ENCODE measurements around the gene CAMTA1.

CAMTA1 gene

GRCh38 chr1:6969106-6969505 lies 183.9 kb downstream of the CAMTA1 start:
- in situ Hi-C loops (cut with MboI; ENCODE audit: low sequenced_read_pairs, unreplicated experiment) = no loop called here
- TF ChIP-seq CTCF (IDR thresholded peaks at IDR 0.05; ENCODE audit: borderline replicate concordance, control extremely low read depth, extremely low read depth, insufficient read depth, missing control alignments) = no peak
- no peak for DNase-seq (ENCODE audit: low spot score)

GRCh38 chr1:6969762-6970161 lies 184.5 kb downstream of the CAMTA1 start:
- TF ChIP-seq CTCF (IDR thresholded peaks at IDR 0.05; ENCODE audit: borderline replicate concordance, control extremely low read depth, extremely low read depth, insufficient read depth, missing control alignments) = no peak
- in situ Hi-C loops (cut with MboI; ENCODE audit: low sequenced_read_pairs, unreplicated experiment) = no loop called here
- no peak for DNase-seq (ENCODE audit: low spot score)

- no peak for DNase-seq (ENCODE audit: low spot score)
- in situ Hi-C loops (cut with MboI; ENCODE audit: low sequenced_read_pairs, unreplicated experiment) = no loop called here
- no peak for TF ChIP-seq CTCF (IDR thresholded peaks at IDR 0.05; ENCODE audit: borderline replicate concordance, control extremely low read depth, extremely low read depth, insufficient read depth, missing control alignments)
Observed at GRCh38 chr1:6970221-6970620, 185.0 kb downstream of the CAMTA1 start.

GRCh38 chr1:6971048-6971447 lies 185.8 kb downstream of the CAMTA1 start:
- in situ Hi-C loops (cut with MboI; ENCODE audit: low sequenced_read_pairs, unreplicated experiment) = no loop called here
- no peak for DNase-seq (ENCODE audit: low spot score)
- TF ChIP-seq CTCF (IDR thresholded peaks at IDR 0.05; ENCODE audit: borderline replicate concordance, control extremely low read depth, extremely low read depth, insufficient read depth, missing control alignments) = no peak

GRCh38 chr1:6971699-6972098 lies 186.4 kb downstream of the CAMTA1 start:
- no peak for DNase-seq (ENCODE audit: low spot score)
- no peak for TF ChIP-seq CTCF (IDR thresholded peaks at IDR 0.05; ENCODE audit: borderline replicate concordance, control extremely low read depth, extremely low read depth, insufficient read depth, missing control alignments)
- in situ Hi-C loops (cut with MboI; ENCODE audit: low sequenced_read_pairs, unreplicated experiment) = no loop called here

GRCh38 chr1:6972399-6972798 lies 187.1 kb downstream of the CAMTA1 start:
- in situ Hi-C loops (cut with MboI; ENCODE audit: low sequenced_read_pairs, unreplicated experiment) = no loop called here
- TF ChIP-seq CTCF (IDR thresholded peaks at IDR 0.05; ENCODE audit: borderline replicate concordance, control extremely low read depth, extremely low read depth, insufficient read depth, missing control alignments) = no peak
- no peak for DNase-seq (ENCODE audit: low spot score)
